ENCODE measurements around the gene BTNL8.

The BTNL8 gene

DNA sequence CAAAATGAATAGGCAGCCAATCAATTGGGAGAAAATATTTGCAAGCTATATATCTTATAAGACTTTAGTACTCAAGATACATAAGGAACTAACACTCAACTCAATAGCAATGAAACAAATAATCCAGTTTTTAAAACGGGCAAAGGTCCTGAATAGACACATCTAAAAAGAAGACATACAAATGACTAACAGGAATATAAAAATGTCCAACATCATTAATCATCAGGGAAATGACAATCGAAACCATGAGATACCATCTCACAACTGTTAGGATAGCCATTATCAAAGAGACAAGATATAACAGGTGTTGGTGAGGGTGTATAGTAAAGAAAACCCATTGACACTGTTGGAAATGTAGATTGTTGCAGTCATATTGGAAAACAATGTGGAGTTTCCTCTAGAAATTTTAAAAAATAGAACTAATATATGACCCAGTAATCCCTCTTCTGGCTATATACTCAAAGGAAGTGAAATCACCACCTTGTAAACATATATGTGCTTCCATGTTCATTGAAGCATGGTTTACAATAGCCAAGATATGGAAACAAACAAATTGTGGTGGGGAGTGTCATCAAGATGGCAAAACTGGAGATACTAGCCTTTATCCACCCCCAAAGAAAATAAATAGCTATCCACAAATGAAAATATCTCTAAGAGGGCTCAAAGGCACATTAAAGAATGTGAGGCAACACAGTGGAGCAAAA lies 75.8 kb downstream of the BTNL8 start:
- DNase-seq: no peak

DNA sequence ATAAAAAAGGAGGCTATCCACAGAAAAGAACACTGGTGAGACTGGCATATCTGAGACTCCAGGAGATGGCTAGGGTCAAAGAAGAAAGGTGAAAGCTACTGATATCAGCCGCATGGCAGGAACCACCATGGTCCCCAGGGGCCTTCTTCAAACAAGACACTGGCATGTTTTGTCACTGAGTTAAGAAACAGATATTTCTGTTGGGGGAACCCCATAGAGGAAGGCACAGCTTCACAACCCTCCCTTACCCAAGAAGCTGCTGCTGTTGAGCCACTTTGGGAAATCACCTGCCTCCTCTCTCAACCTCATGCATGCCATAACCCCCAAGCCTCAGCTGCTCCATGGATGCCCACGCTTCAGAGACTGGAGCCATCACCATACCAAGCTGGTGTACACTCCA lies 76.4 kb downstream of the BTNL8 start:
- DNase-seq: no peak

DNA sequence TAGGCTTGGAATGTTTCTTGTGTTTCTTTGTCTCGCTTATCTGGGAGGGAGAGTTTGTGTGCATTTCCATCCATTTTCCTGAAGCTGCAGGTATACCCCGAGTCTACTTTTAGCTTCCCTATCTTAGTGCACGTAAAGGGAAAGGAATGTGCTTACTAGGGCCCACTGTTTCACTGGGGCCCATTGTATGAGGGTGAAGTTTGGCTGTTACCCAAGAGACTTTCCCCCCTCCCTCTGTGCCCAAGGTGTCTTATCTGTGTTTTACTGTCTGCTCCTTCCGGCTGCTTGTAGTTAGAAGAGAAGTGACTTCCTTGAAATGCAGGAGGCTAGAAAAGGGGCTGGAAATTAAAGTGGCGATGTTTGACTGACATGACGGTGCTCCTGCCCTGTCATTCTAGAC lies 77.6 kb downstream of the BTNL8 start:
- no peak for DNase-seq

DNA sequence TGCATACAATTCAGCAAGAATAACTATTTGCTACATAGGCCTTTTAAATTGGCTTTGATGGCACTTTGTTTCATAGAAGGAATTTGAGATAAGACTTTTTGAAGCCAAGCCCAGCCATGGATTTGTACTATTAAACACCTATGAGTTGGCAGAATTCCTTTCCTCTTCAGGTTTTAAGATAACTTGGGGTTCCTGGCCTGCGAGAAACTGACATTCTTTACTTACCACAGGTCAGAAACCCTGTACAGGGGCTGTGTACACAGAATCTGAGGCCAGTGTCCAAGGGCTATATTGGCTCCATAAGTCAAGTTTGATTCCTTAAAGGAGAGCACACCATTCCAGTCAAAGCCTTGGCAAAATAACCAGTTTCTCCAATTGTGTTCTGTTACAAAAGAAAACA lies 78.9 kb downstream of the BTNL8 start:
- no peak for DNase-seq

DNA sequence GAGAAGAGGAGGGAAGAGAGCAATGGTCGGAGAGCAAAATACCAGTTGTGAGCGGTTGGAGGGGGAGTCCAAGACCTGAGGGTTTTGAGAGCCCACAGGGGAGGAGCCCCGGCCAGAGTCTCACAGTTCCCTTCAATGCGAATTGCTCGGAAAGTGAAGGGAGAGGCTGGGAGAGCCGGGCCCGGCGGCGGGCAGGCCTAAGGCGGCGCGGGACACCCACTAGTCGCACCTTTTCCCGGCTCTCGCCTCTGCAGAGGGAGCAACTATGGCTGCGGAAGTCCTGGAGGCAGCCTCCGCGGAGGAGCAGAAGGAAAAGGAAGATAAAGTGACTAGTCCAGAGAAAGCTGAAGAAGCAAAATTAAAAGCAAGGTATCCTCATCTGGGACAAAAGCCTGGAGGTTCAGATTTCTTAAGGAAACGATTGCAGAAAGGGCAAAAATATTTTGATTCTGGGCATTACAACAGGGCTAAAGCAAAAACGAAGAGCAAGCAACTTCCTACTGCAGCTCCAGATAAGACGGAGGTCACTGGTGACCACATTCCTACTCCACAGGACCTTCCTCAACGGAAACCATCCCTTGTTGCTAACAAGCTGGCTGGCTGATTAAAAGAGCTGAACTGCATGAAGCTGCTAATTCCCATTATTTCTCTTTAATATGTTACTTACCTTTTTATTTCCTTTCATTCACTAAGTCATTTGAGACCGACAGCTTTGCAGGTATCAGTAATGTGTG lies 83.2 kb downstream of the BTNL8 start:
- no peak for DNase-seq

DNA sequence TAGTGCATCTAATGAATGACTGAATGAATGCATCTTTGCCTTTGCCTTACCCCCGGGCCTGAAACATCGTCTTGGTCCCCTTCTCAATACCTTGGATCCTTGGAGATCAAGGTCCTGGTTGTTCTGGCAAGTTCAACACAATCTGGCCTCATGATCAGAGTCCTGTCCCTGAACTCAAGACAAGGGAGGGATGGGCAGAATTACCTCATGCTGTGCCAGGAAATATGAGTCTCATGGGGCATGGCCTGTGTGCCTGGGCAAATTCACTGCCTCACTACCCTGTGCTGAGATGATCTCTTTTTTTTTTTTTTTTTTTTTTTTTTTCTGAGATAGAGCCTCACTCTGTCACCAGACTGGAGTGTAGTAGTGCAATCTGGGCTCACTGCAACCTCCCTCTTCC lies 89.1 kb downstream of the BTNL8 start:
- DNase-seq: no peak

DNA sequence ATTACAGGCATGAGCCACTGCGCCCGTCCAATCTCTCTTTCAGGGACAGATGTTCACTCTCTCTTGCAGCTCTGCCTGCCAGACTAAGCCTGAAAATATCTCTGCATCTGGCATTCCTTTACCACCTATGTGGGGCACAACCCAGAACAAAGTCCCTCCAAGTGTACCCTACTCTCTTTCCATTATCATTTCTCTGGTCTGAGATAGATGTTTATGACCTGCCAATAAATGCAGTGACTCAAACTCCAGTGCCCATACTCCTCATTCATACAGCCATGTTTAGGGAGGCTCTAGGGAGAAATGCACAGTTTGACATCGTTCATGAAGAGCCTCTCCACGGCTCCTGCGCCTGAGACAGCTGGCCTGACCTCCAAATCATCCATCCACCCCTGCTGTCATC lies 89.6 kb downstream of the BTNL8 start, which contains the start of gene BTNL3:
Gene BTNL3 (plus strand): TSS at position 255 of the 400 bp plus-strand sequence. CDS start 183 bp downstream, outside the sequence.
- no peak for DNase-seq

DNA sequence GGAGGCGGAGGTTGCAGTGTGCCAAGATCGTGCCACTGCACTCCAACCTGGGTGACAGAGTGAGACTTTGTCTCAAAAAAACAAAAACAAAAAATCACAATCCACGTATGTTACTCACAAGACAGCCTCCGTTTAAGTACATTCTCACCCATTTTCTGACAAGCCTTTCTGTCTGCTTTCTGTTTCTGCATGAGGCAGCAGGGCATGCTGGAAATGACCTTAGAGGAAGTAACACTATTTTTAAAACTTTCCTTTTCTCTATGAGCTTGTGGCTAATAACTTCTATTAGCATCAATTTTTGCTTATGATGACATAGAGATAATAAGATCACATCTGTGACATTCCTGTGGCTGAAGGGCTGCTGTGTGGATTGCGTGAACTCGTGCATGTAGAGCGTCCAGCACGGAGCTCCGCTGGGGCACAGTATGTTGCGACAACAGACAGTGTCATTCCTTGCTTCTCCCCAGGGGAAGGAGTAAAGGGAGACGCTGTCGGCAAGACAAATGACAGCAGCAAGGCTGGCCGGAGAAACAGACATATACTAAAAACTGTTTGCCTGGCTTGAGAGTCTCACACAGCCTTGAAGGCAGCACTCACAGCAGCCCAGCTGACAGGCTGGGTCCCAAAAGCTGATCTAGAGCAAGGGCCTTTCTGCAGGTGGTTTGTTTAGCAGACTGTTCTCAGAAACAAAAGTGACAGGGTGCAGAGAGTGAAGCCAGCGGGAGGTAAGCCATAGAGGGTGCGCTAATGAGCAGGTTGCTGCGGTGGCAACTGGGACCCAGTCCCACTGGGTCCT lies 91.3 kb downstream of the BTNL8 start:
- no peak for DNase-seq

DNA sequence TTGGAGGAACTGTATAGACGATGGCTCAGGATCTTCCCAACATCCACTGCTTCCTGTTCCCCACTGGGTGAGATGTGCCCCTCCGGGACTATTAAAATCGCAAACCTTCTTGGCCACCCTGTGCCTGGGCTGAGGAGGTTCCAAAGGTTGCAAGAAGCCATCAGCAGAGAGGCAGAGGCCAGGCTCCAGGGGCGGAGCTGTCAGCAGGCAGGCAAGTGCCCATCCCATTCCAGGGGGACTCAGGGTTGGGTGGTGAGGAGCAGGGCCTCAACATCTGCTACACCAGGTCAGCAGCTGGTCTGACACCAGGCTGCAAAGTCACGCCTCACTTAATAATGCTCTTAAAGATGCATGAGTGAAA lies 91.9 kb downstream of the BTNL8 start:
- DNase-seq: no peak
